CD14-positive monocyte (primary cell): Measurements from ENCODE around the gene UNG. TPM values are rescaled to one million over a fixed set of nuclear protein-coding genes. Genes with fewer than 3 reads are reported as not detected.

Experiments used
- DNase-seq, 3 donors: peaks; one replicate each; pipeline ENCODE4 v3.0.0-alpha.2; 2011 to 2022
- H2AFZ ChIP-seq: 2 replicates; pipeline ENCODE4 v1.6.0; 2012; ENCODE audit warnings: mild to moderate bottlenecking, low read depth, low read length, inconsistent platforms; ENCODE audit not compliant: insufficient read depth, poor library complexity, severe bottlenecking
- H3K27ac ChIP-seq, 2 donors: 1 replicate in 1 of 2; 2 replicates in 1 of 2; pipeline ENCODE4 v1.5.1; 2012 to 2013; ENCODE audit warnings: low read length in 2 of 2, control low read depth in 1 of 2, inconsistent platforms in 1 of 2, low read depth in 1 of 2, mild to moderate bottlenecking in 1 of 2
- H3K27me3 ChIP-seq, 2 donors: one replicate each; pipeline versions ENCODE4 v1.6.0 to v1.6.1; 2011 to 2013; ENCODE audit warnings: low read length in 2 of 2; ENCODE audit not compliant: control insufficient read depth in 2 of 2, insufficient read depth in 2 of 2
- H3K36me3 ChIP-seq, 2 donors: replicated peaks in 1 of 2; 1 replicate in 1 of 2; 2 replicates in 1 of 2; pipeline versions ENCODE4 v1.5.1 to v1.6.1; 2012 to 2013; ENCODE audit warnings: low read length in 2 of 2, control low read depth in 1 of 2, inconsistent platforms in 1 of 2, mild to moderate bottlenecking in 1 of 2; ENCODE audit not compliant: insufficient read depth in 2 of 2, control insufficient read depth in 1 of 2
- H3K4me1 ChIP-seq, 2 donors: 1 replicate in 1 of 2; 2 replicates in 1 of 2; pipeline versions ENCODE4 v1.5.1 to v1.6.1; 2012 to 2013; ENCODE audit warnings: low read length in 2 of 2, control low read depth in 1 of 2, inconsistent platforms in 1 of 2, mild to moderate bottlenecking in 1 of 2, moderate library complexity in 1 of 2; ENCODE audit not compliant: insufficient read depth in 2 of 2, control insufficient read depth in 1 of 2
- H3K4me2 ChIP-seq: replicated peaks from 2 replicates; pipeline ENCODE3; 2012; ENCODE audit warnings: low read length, moderate library complexity, mild to moderate bottlenecking; ENCODE audit not compliant: poor library complexity, severe bottlenecking; ENCODE audit errors: extremely low read depth
- H3K4me3 ChIP-seq, 3 experiments: fragments of 200-600 bp in 1 of 3; sonication (generic) in 1 of 3; replicated peaks in 1 of 3; 1 replicate in 2 of 3; 2 replicates in 1 of 3; pipeline ENCODE4 v1.5.1; 2011 to 2013; ENCODE audit warnings: low read length in 3 of 3, mild to moderate bottlenecking in 3 of 3, control low read depth in 2 of 3, low read depth in 2 of 3, inconsistent platforms in 1 of 3, moderate library complexity in 1 of 3
- H3K79me2 ChIP-seq: 2 replicates; pipeline ENCODE4 v1.6.0; 2012; ENCODE audit warnings: mild to moderate bottlenecking, control low read depth, inconsistent platforms, low read length, moderate library complexity; ENCODE audit not compliant: insufficient read depth
- H3K9ac ChIP-seq: 2 replicates; pipeline ENCODE4 v1.6.0; 2017; ENCODE audit warnings: low read length, mild to moderate bottlenecking; ENCODE audit not compliant: insufficient read depth, poor library complexity, severe bottlenecking
- H3K9me3 ChIP-seq, 2 donors: replicated peaks in 1 of 2; 1 replicate in 1 of 2; 2 replicates in 1 of 2; pipeline versions ENCODE4 v1.5.1 to v1.6.1; 2012 to 2013; ENCODE audit warnings: low read length in 2 of 2, control low read depth in 1 of 2; ENCODE audit not compliant: control insufficient read depth in 1 of 2, insufficient read depth in 1 of 2
- H4K20me1 ChIP-seq: 2 replicates; pipeline ENCODE4 v1.6.0; 2012; ENCODE audit warnings: mild to moderate bottlenecking, low read length, control low read depth, moderate library complexity; ENCODE audit not compliant: insufficient read depth
- H3K27ac Mint-ChIP-seq, 7 donors: one replicate each; pipeline ENCODE4 v1.8.0; 2020; ENCODE audit warnings: mild to moderate bottlenecking in 7 of 7, mixed read lengths in 7 of 7, moderate library complexity in 6 of 7, inconsistent platforms in 2 of 7
- H3K27me3 Mint-ChIP-seq, 3 donors: one replicate each; pipeline ENCODE4 v1.8.0; 2021 to 2022; ENCODE audit warnings: low read depth in 3 of 3, mild to moderate bottlenecking in 3 of 3, mixed read lengths in 3 of 3, moderate library complexity in 3 of 3, inconsistent platforms in 1 of 3
- H3K36me3 Mint-ChIP-seq, 2 donors: one replicate each; pipeline ENCODE4 v1.8.0; 2020; ENCODE audit warnings: mixed read lengths in 2 of 2, inconsistent platforms in 1 of 2, mild to moderate bottlenecking in 1 of 2
- H3K4me1 Mint-ChIP-seq: one replicate; pipeline ENCODE4 v1.8.0; 2020; ENCODE audit warnings: mild to moderate bottlenecking, mixed read lengths
- H3K4me3 Mint-ChIP-seq, 2 donors: one replicate each; pipeline ENCODE4 v1.8.0; 2020; ENCODE audit warnings: mild to moderate bottlenecking in 2 of 2, mixed read lengths in 2 of 2, moderate library complexity in 1 of 2
- H3K9me3 Mint-ChIP-seq, 7 donors: one replicate each; pipeline ENCODE4 v1.8.0; 2020 to 2022; ENCODE audit warnings: mixed read lengths in 7 of 7, mild to moderate bottlenecking in 6 of 7, moderate library complexity in 6 of 7, inconsistent platforms in 2 of 7
- CTCF ChIP-seq: fragments of 200-600 bp; IDR thresholded peaks from one replicate; pipeline ENCODE4 v1.8.0; 2022; ENCODE audit warnings: antibody characterized with exemption, mild to moderate bottlenecking
- WGBS: methylation state at CpG from one replicate; pipeline ENCODE4 v1.1.5; 2013; ENCODE audit warnings: missing lambda C conversion rate; ENCODE audit not compliant: insufficient coverage; 5-methylcytosine and 5-hydroxymethylcytosine counted together
- intact Hi-C, 2 donors: fragments of 100-400 bp; cut with micrococcal nuclease; formaldehyde crosslinking; loops; one replicate each; pipeline versions ENCODE4 v1.15.0 to v1.15.1; 2023
- polyA plus RNA-seq, 3 donors: library from polyadenylated mRNA; depleted of rRNA in 1 of 3; unstranded in 2 of 3; stranded (reverse) in 1 of 3; fragments of 300-500 nt in 2 of 3; fragments of >200 nt in 1 of 3; fragmentation: Illumina TruSeq in 2 of 3; gene quantifications; 1 replicate in 2 of 3; 2 replicates in 1 of 3; pipeline ENCODE4 v1.2.3, GENCODE V29; 2012 to 2021

Gene UNG
- polyA plus RNA-seq, 3 donors = 1.1 to 2.1 (median 2.0) TPM

GRCh38 chr12:109084425-109084824, 13.0 kb upstream of the UNG start:
- Mint-ChIP-seq H3K27ac (no peak overlapping the region), H3K36me3 (peaks cover 76 to 80% of the 10 kb centered on the region in 2 donors), H3K9me3 (no peaks in the 10 kb centered on the region), H3K4me3 (no peak overlapping the region), H3K27me3 (no peaks in the 10 kb centered on the region), H3K4me1 (no peaks in the 10 kb centered on the region)
- Histone ChIP-seq H3K79me2 (no peaks in the 10 kb centered on the region), H3K4me3 (no peak overlapping the region), H3K36me3 (peaks cover 76 to 93% of the 10 kb centered on the region in 2 donors), H3K27me3 (no peaks in the 10 kb centered on the region), H3K4me1 (no peaks in the 10 kb centered on the region), H2AFZ (no peak overlapping the region), H3K4me2 (no peak overlapping the region), H3K9ac (no peak overlapping the region), H3K9me3 (no peaks in the 10 kb centered on the region), H3K27ac (no peak overlapping the region), H4K20me1 (no peaks in the 10 kb centered on the region)
- intact Hi-C loops = loop anchor here in 1 of 2 donors (10.0 kb wide), 1 partner anchor 120 kb away; no protein-coding TSS in a partner anchor
- no CpG with 5 or more reads among the region's 2 CpGs for WGBS
- no peak for DNase-seq
- TF ChIP-seq CTCF = no peak

DNA sequence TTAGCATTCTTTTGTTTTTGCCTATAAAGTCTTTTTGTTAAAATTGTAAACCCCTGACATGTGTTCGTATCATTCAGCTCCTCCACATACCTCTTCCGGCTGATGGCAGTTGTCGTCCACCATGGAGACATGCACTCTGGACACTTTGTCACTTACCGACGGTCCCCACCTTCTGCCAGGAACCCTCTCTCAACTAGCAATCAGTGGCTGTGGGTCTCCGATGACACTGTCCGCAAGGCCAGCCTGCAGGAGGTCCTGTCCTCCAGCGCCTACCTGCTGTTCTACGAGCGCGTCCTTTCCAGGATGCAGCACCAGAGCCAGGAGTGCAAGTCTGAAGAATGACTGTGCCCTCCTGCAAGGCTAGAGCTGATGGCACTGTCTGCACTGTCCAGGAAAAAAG, 11.8 kb upstream of the UNG start:
- no peak for TF ChIP-seq CTCF
- Mint-ChIP-seq H3K4me3 (no peak overlapping the region), H3K27me3 (peaks cover 0 to 2% (median 0%) of the 10 kb centered on the region in 3 donors), H3K4me1 (no peaks in the 10 kb centered on the region), H3K9me3 (no peaks in the 10 kb centered on the region), H3K36me3 (peaks cover 69 to 79% of the 10 kb centered on the region in 2 donors), H3K27ac (no peak overlapping the region)
- no peaks in the 10 kb centered on the region for H3K27me3 ChIP-seq
- H3K4me3 ChIP-seq = no peak overlapping the region
- 97% methylated on average over 11 of the region's 11 CpGs for WGBS
- intact Hi-C loops = loop anchor here in 1 of 2 donors (10.0 kb wide), 1 partner anchor 121 kb away; no protein-coding TSS in a partner anchor
- H3K36me3 ChIP-seq = peaks cover 78 to 90% of the 10 kb centered on the region in 2 donors
- DNase-seq = no peak
- H3K79me2 ChIP-seq = no peaks in the 10 kb centered on the region
- H2AFZ ChIP-seq = no peak overlapping the region
- no peak overlapping the region for H3K4me2 ChIP-seq
- H3K27ac ChIP-seq = no peak overlapping the region
- no peaks in the 10 kb centered on the region for H4K20me1 ChIP-seq
- H3K4me1 ChIP-seq = no peaks in the 10 kb centered on the region
- no peaks in the 10 kb centered on the region for H3K9me3 ChIP-seq
- no peak overlapping the region for H3K9ac ChIP-seq
